Right cardiac atrium (tissue), 5 donors: Measurements from ENCODE around the gene SYNE2. TPM values are rescaled to one million over a fixed set of nuclear protein-coding genes. Genes with fewer than 3 reads are reported as not detected.
"Not testable (repeated sequence)": the region's sequence is repeated elsewhere in the genome, so short reads cannot be mapped to it uniquely, and the experiment has no call there.

Source experiments
- ATAC-seq, 2 donors: fragments of 200-7000 bp; cut with Tn5 transposase; one replicate each; pipeline versions ENCODE4 v1.8.0 to v1.9.1; 2020; ENCODE audit warnings: moderate library complexity in 2 of 2, mild to moderate bottlenecking in 1 of 2
- DNase-seq, 3 donors: peaks; one replicate each; pipeline ENCODE4 v3.0.0-alpha.2; 2020
- H3K27ac ChIP-seq: one replicate; pipeline ENCODE4 v1.5.1; 2013; ENCODE audit warnings: mild to moderate bottlenecking, low read length, control low read depth, moderate library complexity
- H3K27me3 ChIP-seq: one replicate; pipeline ENCODE4 v1.6.1; 2013; ENCODE audit not compliant: control insufficient read depth, insufficient read depth
- H3K4me1 ChIP-seq: one replicate; pipeline ENCODE4 v1.6.1; 2013; ENCODE audit warnings: low read length; ENCODE audit not compliant: control insufficient read depth, insufficient read depth
- H3K4me3 ChIP-seq: one replicate; pipeline ENCODE4 v1.5.1; 2013; ENCODE audit warnings: low read length, control low read depth
- H3K9me3 ChIP-seq: one replicate; pipeline ENCODE4 v1.6.1; 2013; ENCODE audit warnings: low read length; ENCODE audit not compliant: control insufficient read depth
- WGBS: extraction: QIAGEN DNeasy Blood & Tissue Kit; methylation state at CpG from one replicate; pipeline ENCODE4 v1.1.7; 2013; 5-methylcytosine and 5-hydroxymethylcytosine counted together
- intact Hi-C, 4 donors: fragments of 100-400 bp; cut with DNase I; formaldehyde crosslinking; loops; one replicate each; pipeline versions ENCODE4 v1.11.0 to v1.14.0; 2022 to 2023
- polyA plus RNA-seq: library from polyadenylated mRNA; stranded (reverse); fragments of 200-250 nt; gene quantifications from one replicate; pipeline ENCODE4 v1.2.3, GENCODE V29; 2013
- total RNA-seq, 4 donors: library from RNA; stranded (reverse); fragmentation: NEBNext Ultra II Directional; extraction: Animal tissue kit (Norgen Biotek cat#: 25700); gene quantifications; one replicate each; pipeline ENCODE4 v1.2.1, GENCODE V29; 2021
- donor health status: healthy with polysubstance abuse.
- donor health status: DM: no; HTN: yes; CAD: no.
- donor health status: DM: no; HTN: no; CAD: no.
- donor health status: DM: no; HTN: yes; CAD: no; lungs with severe emphysema.
- donor health status: DM: yes; HTN: yes; CAD: no.

SYNE2 gene
- total and polyA plus RNA-seq, 5 donors, result 83.7 to 229 (median 160) TPM

DNA sequence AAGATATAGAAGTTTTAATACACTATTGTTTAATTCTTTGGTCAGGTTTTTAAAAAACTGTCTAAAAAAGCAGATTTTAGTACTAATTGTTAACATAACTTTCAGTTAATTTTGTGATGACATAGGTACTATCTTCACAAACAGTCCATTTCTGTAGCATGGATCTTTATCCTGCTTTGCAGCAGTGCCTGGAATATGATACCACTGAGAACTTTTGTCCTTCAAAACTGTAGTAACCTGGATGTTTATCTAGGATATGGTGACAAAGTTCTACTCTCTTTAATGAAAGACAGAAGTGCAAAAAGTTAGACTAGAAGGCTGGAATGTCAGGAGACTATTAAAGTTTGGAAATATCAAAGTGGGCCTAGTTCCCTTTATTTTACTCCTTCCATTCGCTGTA is 159.9 kb downstream of the SYNE2 start:
- ATAC-seq (no peak), DNase-seq (no peak)
- Histone ChIP-seq H3K9me3 (no peaks in the 10 kb centered on the region), H3K27me3 (no peaks in the 10 kb centered on the region), H3K27ac (no peak overlapping the region), H3K4me3 (no peak overlapping the region), H3K4me1 (peaks cover 2% of the 10 kb centered on the region)
- intact Hi-C loops, result no loop called here
- 93% methylated on average over 1 of the region's 1 CpG for WGBS

GRCh38 chr14:64025479-64025878 is 172.7 kb downstream of the SYNE2 start:
- intact Hi-C loops, result no loop called here
- Histone ChIP-seq H3K4me3 (no peak overlapping the region), H3K27ac (no peak overlapping the region), H3K9me3 (no peaks in the 10 kb centered on the region), H3K4me1 (no peaks in the 10 kb centered on the region), H3K27me3 (no peaks in the 10 kb centered on the region)
- 84% methylated on average over 3 of the region's 3 CpGs for WGBS
- ATAC-seq (no peak), DNase-seq (no peak)

DNA sequence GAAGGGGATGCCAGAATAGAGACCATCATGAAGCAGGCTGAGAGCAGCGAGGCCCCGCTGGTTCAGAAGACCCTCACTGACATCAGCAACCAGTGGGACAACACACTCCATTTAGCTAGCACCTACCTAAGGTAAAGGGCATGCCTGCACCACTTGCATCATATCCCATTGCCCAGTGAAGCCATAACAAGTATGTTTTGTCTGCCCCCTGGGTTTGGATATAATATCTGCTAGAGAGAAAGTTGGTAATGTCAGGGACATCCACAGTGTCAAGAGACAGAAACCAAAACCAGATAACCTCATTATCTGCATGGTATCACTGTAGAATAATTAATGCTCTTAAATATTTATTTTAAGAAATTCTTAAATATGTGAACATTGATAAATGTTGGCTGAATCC is 173.8 kb downstream of the SYNE2 start:
- H3K27ac ChIP-seq, result no peak overlapping the region
- intact Hi-C loops, result no loop called here
- H3K27me3 ChIP-seq, result no peaks in the 10 kb centered on the region
- DNase-seq (no peak), ATAC-seq (no peak)
- no peaks in the 10 kb centered on the region for H3K9me3 ChIP-seq
- 96% methylated on average over 2 of the region's 2 CpGs for WGBS
- H3K4me1 ChIP-seq, result no peaks in the 10 kb centered on the region
- H3K4me3 ChIP-seq, result no peak overlapping the region

- DNase-seq (no peak), ATAC-seq (no peak)
- no peak overlapping the region for H3K4me3 ChIP-seq
- H3K27me3 ChIP-seq, result no peaks in the 10 kb centered on the region
- H3K9me3 ChIP-seq, result no peaks in the 10 kb centered on the region
- no peak overlapping the region for H3K27ac ChIP-seq
- intact Hi-C loops, result no loop called here
- 88% methylated on average over 1 of the region's 1 CpG for WGBS
- no peaks in the 10 kb centered on the region for H3K4me1 ChIP-seq
Observed at GRCh38 chr14:64035143-64035542, 182.3 kb downstream of the SYNE2 start.

- intact Hi-C loops, ATAC-seq, H3K4me3 ChIP-seq, H3K27ac ChIP-seq, H3K4me1 ChIP-seq, H3K27me3 ChIP-seq, H3K9me3 ChIP-seq: not testable (repeated sequence)
- whole genome bisulfite sequencing, result 98% methylated on average over 61 of the region's 66 CpGs
- DNase-seq, result peak in 1 of 3 donors; percentile 42
Observed at GRCh38 chr14:64037869-64038745, 185.3 kb downstream of the SYNE2 start.

GRCh38 chr14:64038841-64039542 is 186.2 kb downstream of the SYNE2 start:
- Histone ChIP-seq H3K9me3 (no peaks in the 10 kb centered on the region), H3K27ac (no peak overlapping the region), H3K4me1 (no peaks in the 10 kb centered on the region), H3K27me3 (no peaks in the 10 kb centered on the region), H3K4me3 (no peak overlapping the region)
- intact Hi-C loops, result no loop called here
- no peak for ATAC-seq
- 86% methylated on average over 5 of the region's 5 CpGs for WGBS
- no peak for DNase-seq

DNA sequence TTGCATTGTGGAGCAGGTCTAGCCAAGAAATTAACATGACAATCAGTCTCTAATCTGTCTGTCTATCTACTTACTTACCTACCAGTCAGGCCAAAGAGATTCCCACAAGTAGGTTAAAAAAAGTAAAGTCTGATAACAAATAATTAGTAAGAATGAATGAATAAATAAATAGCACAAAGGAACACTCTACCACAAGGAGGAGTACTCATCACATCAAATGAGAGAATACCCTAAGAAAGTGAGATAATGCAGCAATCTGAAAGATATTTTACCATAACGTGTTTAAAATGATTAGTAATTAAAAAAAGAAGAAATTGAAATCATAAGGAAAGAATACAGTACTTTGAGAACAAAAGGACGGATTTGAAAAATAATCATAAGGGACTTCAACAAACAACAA is 187.2 kb downstream of the SYNE2 start:
- no peaks in the 10 kb centered on the region for H3K4me1 ChIP-seq
- H3K27me3 ChIP-seq, result no peaks in the 10 kb centered on the region
- DNase-seq (no peak), ATAC-seq (no peak)
- no peak overlapping the region for H3K27ac ChIP-seq
- no peak overlapping the region for H3K4me3 ChIP-seq
- intact Hi-C loops, result no loop called here
- WGBS, result 84% methylated on average over 2 of the region's 2 CpGs
- no peaks in the 10 kb centered on the region for H3K9me3 ChIP-seq

GRCh38 chr14:64043296-64043695 is 190.5 kb downstream of the SYNE2 start:
- DNase-seq, intact Hi-C loops, H3K4me1 ChIP-seq, H3K27ac ChIP-seq, ATAC-seq, H3K4me3 ChIP-seq, H3K9me3 ChIP-seq, H3K27me3 ChIP-seq: not testable (repeated sequence)
- WGBS, result 99% methylated on average over 6 of the region's 6 CpGs

DNA sequence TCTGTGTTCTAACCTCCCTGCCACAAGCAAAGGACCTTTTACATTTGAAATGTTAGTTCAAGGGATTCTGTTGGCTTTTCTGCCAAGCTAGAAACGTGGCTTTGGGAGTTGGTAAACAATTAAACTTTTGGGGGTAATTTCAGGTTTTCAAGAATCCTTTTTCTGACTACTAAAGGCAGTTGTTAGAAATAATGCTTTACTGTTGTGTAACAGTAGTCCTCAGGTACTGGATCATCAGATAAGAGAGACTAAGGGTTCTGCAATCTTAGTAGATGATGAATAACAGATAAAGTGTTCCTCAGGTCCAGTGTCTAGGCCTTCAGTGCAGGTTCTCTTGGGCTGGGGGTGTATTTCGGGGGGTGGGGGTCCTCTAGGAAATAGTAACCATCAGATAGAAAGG is 192.3 kb downstream of the SYNE2 start:
- no peak overlapping the region for H3K27ac ChIP-seq
- no peaks in the 10 kb centered on the region for H3K4me1 ChIP-seq
- no peaks in the 10 kb centered on the region for H3K9me3 ChIP-seq
- ATAC-seq (no peak), DNase-seq (no peak)
- intact Hi-C loops, result no loop called here
- WGBS, result 83% methylated on average over 2 of the region's 2 CpGs
- no peaks in the 10 kb centered on the region for H3K27me3 ChIP-seq
- H3K4me3 ChIP-seq, result no peak overlapping the region

GRCh38 chr14:64049616-64050381 is 197.0 kb downstream of the SYNE2 start:
- DNase-seq (no peak), ATAC-seq (no peak)
- H3K4me1 ChIP-seq, result no peaks in the 10 kb centered on the region
- intact Hi-C loops, result no loop called here
- 90% methylated on average over 2 of the region's 2 CpGs for WGBS
- no peaks in the 10 kb centered on the region for H3K27me3 ChIP-seq
- no peak overlapping the region for H3K4me3 ChIP-seq
- no peaks in the 10 kb centered on the region for H3K9me3 ChIP-seq
- H3K27ac ChIP-seq, result no peak overlapping the region
